ENCODE results near the gene FGF8.

Gene FGF8

GRCh38 chr10:101783736-101784118, 7.8 kb upstream of the FGF8 start:
- peak overlapping the region; percentile 84 for H3K4me3 ChIP-seq (ENCODE audit: low read depth, low read length)
- H3K9me3 ChIP-seq (ENCODE audit: severe bottlenecking): no peaks in the 10 kb centered on the region
- H3K27ac ChIP-seq: peak overlapping the region; percentile 68
- H3K27me3 ChIP-seq (ENCODE audit: insufficient read depth, low read depth, severe bottlenecking): no peaks in the 10 kb centered on the region
- TF ChIP-seq CTCF (IDR thresholded peaks at IDR 0.05; ENCODE audit: low read depth, low read length): no peak
- peak; percentile 43 for DNase-seq
- peaks cover 46% of the 10 kb centered on the region for H3K36me3 ChIP-seq

- peak; percentile 92 for DNase-seq
- H3K27ac ChIP-seq: peak within 1 kb of the TSS; percentile 68
Observed at GRCh38 chr10:101782811-101783735, 7.2 kb upstream of the FGF8 start, which contains the start of gene NPM3. NPM3 (minus strand) TSS chr10:101783446; CDS start chr10:101783390, 56 bp downstream.

GRCh38 chr10:101781984-101782810, 6.3 kb upstream of the FGF8 start:
- no peak overlapping the region for H3K27ac ChIP-seq
- DNase-seq: no peak

More at GRCh38 chr10:101782811-101783735, 7.2 kb upstream of the FGF8 start, which contains the start of gene NPM3:
- TF ChIP-seq CTCF (IDR thresholded peaks at IDR 0.05; ENCODE audit: low read depth, low read length): no peak
- no peaks in the 10 kb centered on the region for H3K27me3 ChIP-seq (ENCODE audit: insufficient read depth, low read depth, severe bottlenecking)
- no peaks in the 10 kb centered on the region for H3K9me3 ChIP-seq (ENCODE audit: severe bottlenecking)
- H3K4me3 ChIP-seq (ENCODE audit: low read depth, low read length): peak within 1 kb of the TSS; percentile 84
- peaks cover 40% of the 10 kb centered on the region for H3K36me3 ChIP-seq

GRCh38 chr10:101781655-101781983, 5.7 kb upstream of the FGF8 start:
- no peak for DNase-seq
- no peaks in the 10 kb centered on the region for H3K27me3 ChIP-seq (ENCODE audit: insufficient read depth, low read depth, severe bottlenecking)
- peaks cover 27% of the 10 kb centered on the region for H3K36me3 ChIP-seq
- no peaks in the 10 kb centered on the region for H3K9me3 ChIP-seq (ENCODE audit: severe bottlenecking)
- H3K27ac ChIP-seq: no peak overlapping the region
- H3K4me3 ChIP-seq (ENCODE audit: low read depth, low read length): no peak overlapping the region
- TF ChIP-seq CTCF (IDR thresholded peaks at IDR 0.05; ENCODE audit: low read depth, low read length): no peak

More at GRCh38 chr10:101781984-101782810, 6.3 kb upstream of the FGF8 start:
- H3K27me3 ChIP-seq (ENCODE audit: insufficient read depth, low read depth, severe bottlenecking): no peaks in the 10 kb centered on the region
- H3K9me3 ChIP-seq (ENCODE audit: severe bottlenecking): no peaks in the 10 kb centered on the region
- H3K36me3 ChIP-seq: peaks cover 33% of the 10 kb centered on the region
- no peak for TF ChIP-seq CTCF (IDR thresholded peaks at IDR 0.05; ENCODE audit: low read depth, low read length)
- peak overlapping the region; percentile 84 for H3K4me3 ChIP-seq (ENCODE audit: low read depth, low read length)

GRCh38 chr10:101780818-101781654, 5.1 kb upstream of the FGF8 start:
- TF ChIP-seq CTCF (IDR thresholded peaks at IDR 0.05; ENCODE audit: low read depth, low read length): peak; percentile 89
- peak; percentile 73 for DNase-seq
- Histone ChIP-seq H3K27ac (peak overlapping the region; percentile 63), H3K9me3 (ENCODE audit: severe bottlenecking) (no peaks in the 10 kb centered on the region), H3K4me3 (ENCODE audit: low read depth, low read length) (no peak overlapping the region), H3K27me3 (ENCODE audit: insufficient read depth, low read depth, severe bottlenecking) (no peaks in the 10 kb centered on the region), H3K36me3 (peaks cover 21% of the 10 kb centered on the region)

Data from WERI-Rb-1 (cell line).